AG04450 (cell line): Measurements from ENCODE around the gene THOP1. TPM values are rescaled to one million over a fixed set of nuclear protein-coding genes. Genes with fewer than 3 reads are reported as not detected.

Source experiments
- CTCF ChIA-PET: fragments of 300-600, 350-600 bp; formaldehyde crosslinking; extraction: SDS; loops from one replicate; lab custom pipeline; 2022; ENCODE audit warnings: antibody characterized with exemption, inconsistent platforms; lab: Charles Lee
- POLR2A ChIA-PET: fragments of 350-600 bp; formaldehyde crosslinking; extraction: SDS; loops from one replicate; lab custom pipeline; 2021; ENCODE audit warnings: antibody characterized with exemption, inconsistent platforms; lab: Yijun Ruan, JAX
- DNase-seq: peaks from one replicate; pipeline ENCODE4 v3.0.0-alpha.2; 2011; ENCODE audit warnings: low read depth, low spot score
- H3K27ac ChIP-seq: one replicate; pipeline ENCODE4 v1.5.1; 2012; ENCODE audit warnings: low read depth, low read length, control low read depth
- H3K27me3 ChIP-seq: one replicate; pipeline ENCODE4 v1.6.0; 2012; ENCODE audit warnings: low read length; ENCODE audit not compliant: control insufficient read depth, insufficient read depth
- H3K4me3 ChIP-seq: 2 replicates; pipeline ENCODE4 v1.5.1; 2011; ENCODE audit warnings: mild to moderate bottlenecking, low read depth, low read length, control low read depth
- H3K9me3 ChIP-seq: 2 replicates; pipeline ENCODE4 v1.5.1; 2012; ENCODE audit warnings: low read length; ENCODE audit not compliant: control insufficient read depth, insufficient read depth
- polyA plus RNA-seq: library from polyadenylated mRNA; depleted of rRNA; stranded (reverse); fragments of >200 nt; gene quantifications from 2 replicates; pipeline ENCODE4 v1.2.3, GENCODE V29; 2011
- TF ChIP-seq, protein P1 (sequence below): IDR thresholded peaks from 2 replicates; pipeline ENCODE4 v1.5.1; 2011; ENCODE audit warnings: low read depth, low read length, control low read depth, inconsistent platforms

THOP1 gene
- polyA plus RNA-seq, 1 experiment = 35.4 TPM

DNA sequence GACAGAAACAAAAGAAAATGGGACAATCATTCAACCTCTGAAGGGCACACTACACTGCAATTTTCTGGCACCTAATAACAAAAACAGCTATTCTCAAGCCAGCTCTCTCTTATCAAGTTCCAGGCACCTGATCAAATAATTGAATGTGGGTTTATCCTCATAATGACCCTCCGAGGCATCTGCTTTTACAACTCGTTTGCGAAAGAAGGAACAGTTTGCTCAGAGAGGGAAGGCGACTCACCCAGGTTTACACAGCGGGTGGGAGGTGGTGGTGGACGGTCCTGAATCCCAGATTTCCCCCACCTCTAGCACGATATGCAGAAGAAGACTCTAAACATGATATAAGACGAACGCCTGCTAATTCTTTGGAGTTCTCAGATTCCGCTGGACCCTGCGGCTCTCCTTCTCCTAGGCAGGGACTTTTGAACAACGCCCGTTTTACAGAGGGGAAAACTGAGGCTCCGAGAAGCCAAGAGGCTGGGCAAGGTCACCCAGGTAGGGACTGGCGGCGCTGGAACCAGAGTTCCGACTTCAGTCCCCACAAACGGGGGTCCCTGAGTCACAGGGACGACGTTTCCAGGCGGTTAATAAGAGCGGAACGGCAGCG is 2.9 kb upstream of the THOP1 start:
- ChIA-PET POLR2A (no interaction called here), CTCF (no interaction called here)
- TF ChIP-seq, protein P1, sequence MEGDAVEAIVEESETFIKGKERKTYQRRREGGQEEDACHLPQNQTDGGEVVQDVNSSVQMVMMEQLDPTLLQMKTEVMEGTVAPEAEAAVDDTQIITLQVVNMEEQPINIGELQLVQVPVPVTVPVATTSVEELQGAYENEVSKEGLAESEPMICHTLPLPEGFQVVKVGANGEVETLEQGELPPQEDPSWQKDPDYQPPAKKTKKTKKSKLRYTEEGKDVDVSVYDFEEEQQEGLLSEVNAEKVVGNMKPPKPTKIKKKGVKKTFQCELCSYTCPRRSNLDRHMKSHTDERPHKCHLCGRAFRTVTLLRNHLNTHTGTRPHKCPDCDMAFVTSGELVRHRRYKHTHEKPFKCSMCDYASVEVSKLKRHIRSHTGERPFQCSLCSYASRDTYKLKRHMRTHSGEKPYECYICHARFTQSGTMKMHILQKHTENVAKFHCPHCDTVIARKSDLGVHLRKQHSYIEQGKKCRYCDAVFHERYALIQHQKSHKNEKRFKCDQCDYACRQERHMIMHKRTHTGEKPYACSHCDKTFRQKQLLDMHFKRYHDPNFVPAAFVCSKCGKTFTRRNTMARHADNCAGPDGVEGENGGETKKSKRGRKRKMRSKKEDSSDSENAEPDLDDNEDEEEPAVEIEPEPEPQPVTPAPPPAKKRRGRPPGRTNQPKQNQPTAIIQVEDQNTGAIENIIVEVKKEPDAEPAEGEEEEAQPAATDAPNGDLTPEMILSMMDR = no peak
- no peaks in the 10 kb centered on the region for H3K27me3 ChIP-seq
- H3K27ac ChIP-seq = peak overlapping the region; percentile 75
- peak overlapping the region; percentile 99 for H3K4me3 ChIP-seq
- no peak for DNase-seq
- H3K9me3 ChIP-seq = peaks cover 5% of the 10 kb centered on the region; the same call in 1 of the 2 replicates

DNA sequence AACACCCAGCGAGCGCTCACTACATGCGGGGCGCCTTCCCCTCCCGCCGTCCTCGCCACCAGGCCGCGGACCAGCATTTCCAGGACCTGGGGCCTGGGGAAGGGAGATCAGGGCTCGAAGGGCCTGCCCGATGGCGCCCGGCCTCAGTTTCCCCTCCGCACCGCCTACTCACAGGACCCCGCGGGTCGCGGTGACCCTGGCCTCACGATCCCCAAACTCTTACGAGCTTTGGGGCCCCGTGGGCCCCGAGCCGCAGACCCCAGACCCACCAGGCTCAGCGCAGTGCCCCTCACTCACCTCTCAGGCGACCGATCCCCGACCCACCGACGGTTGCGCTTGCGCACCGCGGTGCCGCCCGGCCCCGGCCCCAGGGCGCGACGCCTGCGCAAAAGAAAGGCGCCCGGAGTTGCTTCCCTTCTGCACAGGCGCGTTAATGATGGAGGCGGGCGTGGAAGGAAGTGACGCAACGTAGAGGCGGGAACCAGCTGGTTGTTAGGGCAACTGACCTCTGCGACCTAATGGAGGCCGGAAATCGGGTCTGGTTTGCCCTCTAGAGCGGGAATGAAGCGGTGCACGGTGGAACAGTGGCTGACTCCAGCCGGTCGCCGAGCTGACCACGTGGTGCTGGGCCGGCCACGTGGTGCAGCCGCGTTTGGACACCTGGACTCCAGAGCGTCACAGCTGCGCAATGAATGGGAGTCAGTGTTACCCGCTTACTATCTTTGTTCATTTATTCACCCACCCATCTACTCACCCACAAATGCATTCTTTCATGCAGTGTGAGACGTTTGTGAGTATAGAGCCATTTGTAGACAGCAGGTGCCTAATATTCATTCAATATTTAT is 2.1 kb upstream of the THOP1 start, which contains the start of gene SGTA:
TSS of gene SGTA (minus strand) at position 338 of the 845 bp plus-strand sequence. CDS start 14,205 bp downstream, outside the sequence.
- peaks cover 5% of the 10 kb centered on the region; the same call in 1 of the 2 replicates for H3K9me3 ChIP-seq
- H3K4me3 ChIP-seq = peak within 1 kb of the TSS; percentile 99
- H3K27ac ChIP-seq = peak within 1 kb of the TSS; percentile 75
- TF ChIP-seq, protein P1 = peak; percentile 53
- no peaks in the 10 kb centered on the region for H3K27me3 ChIP-seq
- ChIA-PET CTCF (interaction anchor here (1.0 kb wide), 1 partner anchor 12 kb away, joined by 3 read pairs; no protein-coding TSS in a partner anchor), POLR2A (interaction anchor here (0.5 to 0.9 kb wide), 2 partner anchors 60 to 624 kb away, joined by 3 read pairs; no protein-coding TSS in a partner anchor)
- peak; percentile 98 for DNase-seq

DNA sequence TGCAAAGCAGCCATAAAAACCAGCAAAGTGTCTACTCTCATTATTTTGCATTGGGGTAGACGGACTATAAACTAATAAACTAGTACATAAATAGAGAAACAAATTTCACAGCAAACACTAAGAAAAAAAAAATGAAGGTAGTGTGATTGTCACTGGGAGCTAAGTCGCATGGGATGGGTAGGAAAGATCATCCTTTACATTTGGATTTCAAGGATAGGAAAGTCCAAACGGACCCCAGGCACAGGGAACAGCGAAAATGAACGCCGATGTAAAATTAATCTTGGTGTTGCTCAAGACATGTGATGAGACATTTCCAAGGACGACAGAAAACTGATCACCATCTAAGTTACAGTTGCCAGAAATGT is 1.5 kb upstream of the THOP1 start:
- no peaks in the 10 kb centered on the region for H3K27me3 ChIP-seq
- H3K9me3 ChIP-seq = peaks cover 5% of the 10 kb centered on the region; the same call in 1 of the 2 replicates
- CTCF ChIA-PET = interaction anchor here (1.0 kb wide), 1 partner anchor 13 kb away, joined by 3 read pairs; no protein-coding TSS in a partner anchor
- peak overlapping the region; percentile 40 for H3K4me3 ChIP-seq
- no peak for DNase-seq
- TF ChIP-seq, protein P1 = no peak
- POLR2A ChIA-PET = interaction anchor here (0.5 to 0.9 kb wide), 2 partner anchors 61 to 625 kb away, joined by 3 read pairs; no protein-coding TSS in a partner anchor
- peak overlapping the region; percentile 73 for H3K27ac ChIP-seq

DNA sequence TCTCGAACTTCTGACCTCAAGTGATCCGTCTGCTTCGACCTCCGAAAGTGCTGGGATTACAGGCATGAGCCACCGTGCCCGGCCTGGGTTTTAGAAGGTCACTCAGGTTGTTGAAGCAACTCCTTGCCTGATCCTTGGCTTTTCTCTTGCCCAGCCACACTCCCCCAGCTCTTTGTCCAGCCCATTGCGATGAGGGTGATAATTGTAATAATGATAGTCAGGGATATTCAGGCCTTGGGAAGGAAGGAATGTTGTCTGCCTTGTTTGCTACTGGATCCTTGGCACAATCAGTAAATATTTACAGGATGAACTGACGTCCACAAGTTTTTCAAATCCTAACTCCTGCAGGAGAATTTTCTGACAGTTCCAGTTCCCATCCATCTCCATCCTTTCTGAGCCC is 1.8 kb downstream of the THOP1 start:
- no peak overlapping the region for H3K27ac ChIP-seq
- H3K9me3 ChIP-seq = peaks cover 5% of the 10 kb centered on the region; the same call in 1 of the 2 replicates
- no peak overlapping the region for H3K4me3 ChIP-seq
- CTCF ChIA-PET = no interaction called here
- H3K27me3 ChIP-seq = no peaks in the 10 kb centered on the region
- TF ChIP-seq, protein P1 = no peak
- POLR2A ChIA-PET = no interaction called here
- DNase-seq = no peak

DNA sequence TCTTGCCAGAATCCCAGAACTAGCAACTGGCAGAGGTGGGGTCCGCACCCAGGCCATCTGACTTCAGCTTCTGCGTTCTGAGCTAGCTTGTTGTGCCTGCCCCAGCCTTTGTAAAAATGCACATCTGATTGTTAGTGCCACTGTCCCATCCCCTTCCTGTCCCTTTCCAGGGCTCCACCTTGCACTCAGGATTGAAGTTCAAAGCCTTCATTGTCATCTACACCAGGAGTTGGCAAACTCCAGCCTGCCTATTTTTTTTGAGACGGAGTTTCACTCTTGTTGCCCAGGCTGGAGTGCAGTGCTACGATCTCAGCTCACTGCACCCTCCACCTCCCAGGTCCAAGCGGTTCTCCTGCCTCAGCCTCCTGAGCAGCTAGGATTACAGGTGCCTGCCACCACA is 2.9 kb downstream of the THOP1 start:
- TF ChIP-seq, protein P1 = no peak
- no peak overlapping the region for H3K27ac ChIP-seq
- no peaks in the 10 kb centered on the region for H3K27me3 ChIP-seq
- H3K9me3 ChIP-seq = no peaks in the 10 kb centered on the region; the same call in 1 of the 2 replicates
- ChIA-PET POLR2A (no interaction called here), CTCF (no interaction called here)
- no peak for DNase-seq
- no peak overlapping the region for H3K4me3 ChIP-seq
